GM19328 (cell line): ENCODE results near the gene ELAC1.

Source experiments
- ATAC-seq: cut with Tn5 transposase; IDR thresholded peaks from one replicate; pipeline ENCODE4 v1.9.1; 2021; ENCODE audit warnings: mild to moderate bottlenecking, moderate library complexity; ENCODE audit not compliant: unreplicated experiment

Gene ELAC1

DNA sequence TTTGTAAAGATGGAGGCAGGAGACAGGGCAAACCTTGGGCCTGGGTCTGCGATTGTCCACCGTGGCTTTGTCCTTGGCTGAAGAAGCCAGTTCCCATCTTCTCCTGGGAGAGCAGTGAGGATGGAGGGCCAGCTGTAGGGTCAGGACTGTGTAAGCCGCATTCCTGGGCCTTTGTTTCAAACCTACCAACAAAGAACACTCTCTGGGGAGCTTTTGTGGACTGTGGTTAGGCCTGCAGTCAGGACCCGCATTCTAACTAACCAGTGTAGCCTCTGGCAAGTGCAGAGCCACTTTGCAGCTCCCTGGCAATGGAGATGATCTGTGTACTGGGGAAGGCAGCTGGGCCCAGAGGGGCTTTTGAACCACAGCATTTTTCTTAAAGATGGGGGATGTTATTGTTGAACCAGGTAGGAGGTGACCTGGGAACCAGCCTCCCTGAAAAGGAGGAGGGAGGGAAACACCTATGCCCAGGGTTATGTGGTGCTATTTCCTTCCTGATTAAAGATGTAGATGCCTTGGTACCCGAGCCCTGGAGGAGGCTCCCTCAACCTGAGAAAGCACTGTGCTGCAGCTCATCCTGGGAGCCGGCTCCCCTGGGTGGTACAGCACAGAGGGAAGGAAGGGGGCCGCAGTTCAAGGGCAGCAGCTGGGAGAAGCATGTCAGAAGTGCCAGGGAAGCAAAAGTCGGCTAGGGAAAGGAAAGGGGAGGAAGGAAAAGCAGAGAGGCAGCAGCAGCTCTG lies 49.5 kb downstream of the ELAC1 start:
- no peak for ATAC-seq

DNA sequence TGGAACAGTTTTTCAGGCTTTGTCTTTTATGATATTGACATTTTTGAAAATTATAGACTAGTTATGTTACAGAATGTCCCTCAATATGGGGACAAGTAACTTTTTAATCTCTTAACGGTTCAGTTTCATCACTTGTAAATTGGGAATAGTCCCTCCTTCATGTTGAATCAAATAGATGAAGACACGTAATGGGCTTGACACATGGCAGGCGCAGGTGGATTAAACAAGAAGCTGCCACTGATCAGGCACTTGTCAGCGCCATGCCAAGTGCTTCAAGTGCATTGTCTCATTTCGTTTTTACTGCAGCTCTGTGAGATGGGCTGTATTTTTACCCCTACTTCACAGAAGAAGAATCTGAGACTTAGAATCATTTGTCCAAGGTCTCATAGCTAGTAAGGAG lies 52.7 kb downstream of the ELAC1 start:
- no peak for ATAC-seq

DNA sequence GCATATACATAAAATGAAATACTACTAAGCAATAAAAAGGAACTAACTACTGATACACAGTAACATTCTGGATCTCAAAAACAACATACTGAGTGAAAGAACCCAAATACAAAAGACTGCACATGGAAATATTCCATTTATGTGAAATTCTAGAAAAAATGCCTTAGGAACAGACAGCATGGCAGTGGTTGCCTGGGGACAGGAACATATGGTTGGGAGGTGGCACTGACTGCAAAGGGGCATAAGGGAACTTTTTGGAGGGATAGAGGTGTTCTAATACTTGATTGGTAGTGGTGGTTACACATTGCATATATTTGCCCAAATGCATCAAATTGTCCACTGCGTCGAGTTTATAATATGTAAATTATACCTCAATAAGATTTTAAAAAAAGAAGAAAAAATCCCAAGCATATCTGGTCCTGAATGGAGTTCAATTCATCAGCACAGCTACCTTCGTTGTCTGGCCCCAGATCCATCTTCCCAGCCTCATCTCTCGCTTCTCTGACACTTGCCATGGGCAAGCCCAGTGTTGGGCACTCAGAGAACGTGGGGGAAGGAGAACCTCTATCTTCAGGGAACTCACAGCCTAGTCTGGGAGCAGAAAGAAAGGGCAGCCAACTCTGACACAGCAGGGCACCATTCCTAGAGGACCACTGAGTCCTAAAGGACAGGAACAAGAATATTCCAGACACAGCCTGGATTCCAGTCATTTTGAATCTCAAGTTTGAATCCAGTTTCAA lies 53.6 kb downstream of the ELAC1 start:
- ATAC-seq = no peak

DNA sequence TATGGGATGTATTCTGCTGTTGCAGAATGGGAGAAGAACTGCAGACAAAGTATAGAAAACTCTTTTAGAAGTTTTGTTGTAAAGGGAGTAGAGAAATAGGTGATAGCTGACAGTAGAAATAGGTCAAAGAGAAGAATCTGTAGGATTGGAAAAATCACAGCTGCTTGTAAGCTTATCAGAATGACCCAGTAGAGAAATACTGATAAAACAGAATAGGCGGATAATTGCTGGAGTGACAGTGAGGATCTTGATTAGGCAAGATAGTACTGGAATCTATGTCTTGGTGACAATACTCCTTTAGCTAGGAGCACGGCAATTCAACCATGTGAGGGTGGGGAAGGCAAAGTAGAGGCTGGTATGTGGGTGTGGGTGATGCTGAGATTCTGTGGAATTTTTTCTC lies 57.7 kb downstream of the ELAC1 start:
- no peak for ATAC-seq

DNA sequence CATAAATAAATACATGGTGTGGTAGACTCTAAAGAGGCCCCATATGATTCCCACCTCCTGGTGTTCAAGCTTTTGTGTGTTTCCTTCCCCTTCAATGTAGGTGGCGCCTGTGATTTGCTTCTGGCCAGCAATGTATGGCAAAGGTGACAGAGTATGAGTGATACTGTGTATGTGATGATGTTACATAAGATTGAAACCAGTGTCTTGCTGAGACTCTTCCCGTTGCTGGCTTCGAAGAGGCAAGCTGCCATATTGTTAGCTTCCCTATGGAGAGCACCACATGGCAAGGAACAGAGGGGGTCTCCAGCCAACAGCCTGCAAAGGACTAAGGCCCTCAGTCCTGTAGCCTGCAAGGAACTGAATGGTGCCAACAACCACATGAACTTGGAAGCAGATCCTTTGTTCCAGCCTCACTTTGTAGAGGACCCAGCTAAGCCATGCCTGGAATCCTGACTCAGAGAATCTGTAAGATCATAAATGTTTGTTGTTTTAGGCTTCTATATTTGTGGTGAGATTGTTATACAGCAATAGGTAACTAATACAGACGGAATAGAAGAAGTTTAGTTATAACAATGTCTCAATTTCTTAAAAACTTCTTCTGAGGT lies 60.5 kb downstream of the ELAC1 start:
- ATAC-seq = no peak

DNA sequence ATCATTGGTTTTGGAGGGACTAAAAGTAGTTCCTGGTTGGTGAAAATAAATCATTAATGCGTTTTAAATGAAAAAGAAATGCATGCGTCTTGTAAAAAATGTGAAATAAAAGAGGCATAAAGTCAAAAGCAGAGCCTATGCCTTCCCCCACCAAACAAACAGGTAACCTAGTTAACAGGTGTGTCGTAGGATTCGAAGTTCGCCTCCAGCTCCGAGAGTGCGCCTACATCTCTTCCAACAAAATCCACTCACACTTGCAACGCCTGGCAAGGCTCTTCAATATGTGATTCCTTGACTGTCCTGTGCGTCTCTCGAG lies 61.5 kb downstream of the ELAC1 start:
- no peak for ATAC-seq

DNA sequence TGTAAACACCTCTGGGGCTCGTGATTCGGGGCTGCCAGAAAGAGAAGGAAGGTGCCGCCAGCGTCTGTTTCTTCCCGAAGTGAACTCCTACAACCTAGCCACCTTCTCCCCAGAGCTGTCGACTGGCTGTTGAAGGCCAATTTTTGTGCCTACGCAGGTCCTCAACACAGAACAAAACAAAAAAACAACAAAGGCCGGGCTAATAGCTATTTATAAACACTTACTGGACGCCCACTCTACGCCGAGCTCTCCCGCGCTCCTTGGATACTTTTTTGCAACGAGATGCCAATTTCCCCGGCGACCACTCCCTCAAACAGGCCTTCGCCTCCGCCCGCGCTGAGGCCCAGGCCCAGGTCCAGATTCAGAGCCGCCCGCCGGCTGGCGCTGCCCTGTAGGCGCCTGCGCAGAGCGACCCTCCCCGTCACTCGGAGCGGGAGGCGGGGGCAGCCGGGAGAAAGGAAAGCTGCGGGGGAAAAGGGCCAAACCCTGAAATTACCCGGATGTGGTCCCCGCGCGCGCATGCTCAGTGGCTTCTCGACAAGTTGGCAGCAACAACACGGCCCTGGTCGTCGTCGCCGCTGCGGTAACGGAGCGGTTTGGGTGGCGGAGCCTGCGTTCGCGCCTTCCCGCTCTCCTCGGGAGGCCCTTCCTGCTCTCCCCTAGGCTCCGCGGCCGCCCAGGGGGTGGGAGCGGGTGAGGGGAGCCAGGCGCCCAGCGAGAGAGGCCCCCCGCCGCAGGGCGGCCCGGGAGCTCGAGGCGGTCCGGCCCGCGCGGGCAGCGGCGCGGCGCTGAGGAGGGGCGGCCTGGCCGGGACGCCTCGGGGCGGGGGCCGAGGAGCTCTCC lies 62.1 kb downstream of the ELAC1 start, which contains the start of gene SMAD4:
Gene SMAD4 (plus strand): TSS at position 520 of the 843 bp plus-strand sequence. CDS start 16,834 bp downstream, outside the sequence.
- peak; percentile 67 for ATAC-seq

DNA sequence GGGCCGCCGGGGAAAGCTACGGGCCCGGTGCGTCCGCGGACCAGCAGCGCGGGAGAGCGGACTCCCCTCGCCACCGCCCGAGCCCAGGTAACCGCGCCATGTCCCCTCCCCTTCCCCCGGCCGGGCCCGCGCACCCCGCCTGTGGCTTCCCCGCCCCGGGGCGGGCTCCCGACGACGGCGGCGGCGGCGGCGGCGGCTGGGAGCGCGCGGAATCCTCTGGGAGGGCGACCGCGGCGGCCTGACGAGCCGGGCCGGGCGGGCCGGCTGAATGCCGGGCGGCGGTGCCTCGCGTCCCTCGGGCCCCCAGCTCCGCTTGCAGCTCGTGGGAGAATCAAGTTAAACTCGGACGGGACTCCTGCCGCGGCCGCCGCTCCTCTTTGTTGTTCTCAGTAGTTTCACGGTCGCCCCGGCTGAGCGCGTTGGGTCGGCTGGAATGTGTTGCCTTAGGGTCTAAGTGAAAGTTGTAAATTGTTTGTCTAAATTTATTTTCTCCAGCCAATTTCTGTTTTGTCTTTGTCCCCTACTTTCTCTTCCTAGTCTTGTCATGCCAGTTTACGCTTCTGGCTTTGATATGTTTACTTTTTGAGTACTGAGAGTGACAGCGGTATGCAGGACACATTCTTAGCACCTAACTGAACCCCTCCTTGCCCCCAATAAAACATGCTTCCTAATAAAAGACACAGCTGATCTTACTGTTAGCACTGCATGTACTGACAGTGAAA lies 62.9 kb downstream of the ELAC1 start:
- ATAC-seq = peak; percentile 68

DNA sequence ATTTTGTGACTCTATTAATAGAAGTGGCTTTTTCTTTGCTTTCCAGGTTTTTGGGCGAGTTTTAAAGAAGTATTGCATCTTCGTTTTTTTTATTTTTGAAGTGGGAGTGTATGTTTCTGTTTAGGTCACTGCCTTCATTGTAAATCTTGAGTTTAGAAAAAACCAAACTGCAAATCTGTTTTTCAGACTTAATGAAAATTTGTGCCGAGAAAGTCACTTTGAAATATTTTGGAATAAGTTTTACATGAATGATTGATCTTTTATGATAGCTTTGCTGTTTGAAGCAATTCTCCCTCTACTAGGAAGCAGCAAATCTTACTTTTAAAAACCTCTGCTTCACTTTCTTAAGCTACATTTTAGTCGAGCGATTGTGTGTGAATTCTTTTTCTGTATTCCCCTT lies 64.4 kb downstream of the ELAC1 start:
- ATAC-seq = no peak

DNA sequence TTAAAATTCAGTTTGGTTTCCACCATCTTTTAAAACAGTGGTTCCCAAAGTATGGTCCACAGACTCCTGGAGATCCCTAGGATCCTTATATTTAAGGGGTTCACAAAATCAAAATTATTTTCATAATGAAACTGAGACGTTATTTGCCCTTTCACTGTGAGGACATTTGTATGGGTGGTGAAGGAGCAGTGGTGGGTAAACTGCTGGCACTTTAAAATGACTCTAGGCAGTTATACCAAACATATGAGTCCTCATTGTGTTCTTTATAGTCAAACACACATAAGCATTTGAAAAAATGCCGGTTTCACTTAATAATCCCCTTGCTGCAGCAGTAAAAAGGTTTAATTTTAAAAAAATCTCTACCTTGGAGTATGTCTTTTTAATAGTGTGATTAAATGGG lies 69.4 kb downstream of the ELAC1 start:
- no peak for ATAC-seq
